ENCODE results near the gene CEP120.
"Not testable (repeated sequence)": the region's sequence is repeated elsewhere in the genome, so short reads cannot be mapped to it uniquely, and the experiment has no call there.

Gene CEP120

GRCh38 chr5:123448743-123449142, 25.5 kb upstream of the CEP120 start:
- ATAC-seq, result no peak
- H3K36me3 Mint-ChIP-seq, result no peaks in the 10 kb centered on the region
- H3K4me3 Mint-ChIP-seq, result no peak overlapping the region
- H3K27ac Mint-ChIP-seq, result peak overlapping the region; percentile 72
- peaks cover 27% of the 10 kb centered on the region for H3K4me1 Mint-ChIP-seq
- H3K9me3 Mint-ChIP-seq, result no peaks in the 10 kb centered on the region
- H3K27me3 Mint-ChIP-seq, result no peaks in the 10 kb centered on the region

- Mint-ChIP-seq H3K4me1 (peaks cover 27% of the 10 kb centered on the region), H3K4me3 (peak overlapping the region; percentile 18), H3K27me3 (no peaks in the 10 kb centered on the region), H3K36me3 (no peaks in the 10 kb centered on the region), H3K27ac (peak overlapping the region; percentile 72), H3K9me3 (no peaks in the 10 kb centered on the region)
- ATAC-seq, result peak; percentile 72
Observed at GRCh38 chr5:123448017-123448617, 24.9 kb upstream of the CEP120 start.

GRCh38 chr5:123444016-123444415, 20.8 kb upstream of the CEP120 start:
- Mint-ChIP-seq H3K4me3 (no peak overlapping the region), H3K27ac (no peak overlapping the region), H3K4me1 (peaks cover 14% of the 10 kb centered on the region), H3K9me3 (no peaks in the 10 kb centered on the region), H3K27me3 (no peaks in the 10 kb centered on the region), H3K36me3 (no peaks in the 10 kb centered on the region)
- no peak for ATAC-seq

GRCh38 chr5:123441408-123441807, 18.2 kb upstream of the CEP120 start:
- Mint-ChIP-seq H3K27me3 (no peaks in the 10 kb centered on the region), H3K4me1 (no peaks in the 10 kb centered on the region), H3K27ac (no peak overlapping the region), H3K36me3 (no peaks in the 10 kb centered on the region), H3K4me3 (no peak overlapping the region), H3K9me3 (no peaks in the 10 kb centered on the region)
- ATAC-seq, result peak; percentile 36

- H3K9me3 Mint-ChIP-seq, result no peaks in the 10 kb centered on the region
- no peak overlapping the region for H3K27ac Mint-ChIP-seq
- no peaks in the 10 kb centered on the region for H3K27me3 Mint-ChIP-seq
- no peaks in the 10 kb centered on the region for H3K4me1 Mint-ChIP-seq
- ATAC-seq, result no peak
- no peaks in the 10 kb centered on the region for H3K36me3 Mint-ChIP-seq
- H3K4me3 Mint-ChIP-seq, result no peak overlapping the region
Observed at GRCh38 chr5:123440456-123441181, 17.4 kb upstream of the CEP120 start.

GRCh38 chr5:123439709-123440108, 16.5 kb upstream of the CEP120 start:
- no peaks in the 10 kb centered on the region for H3K27me3 Mint-ChIP-seq
- H3K27ac Mint-ChIP-seq, result no peak overlapping the region
- no peaks in the 10 kb centered on the region for H3K9me3 Mint-ChIP-seq
- H3K4me1 Mint-ChIP-seq, result no peaks in the 10 kb centered on the region
- H3K36me3 Mint-ChIP-seq, result no peaks in the 10 kb centered on the region
- no peak overlapping the region for H3K4me3 Mint-ChIP-seq
- no peak for ATAC-seq

- no peak for ATAC-seq
- Mint-ChIP-seq H3K4me1 (no peaks in the 10 kb centered on the region), H3K27ac (no peak overlapping the region), H3K9me3 (no peaks in the 10 kb centered on the region), H3K27me3 (no peaks in the 10 kb centered on the region), H3K4me3 (no peak overlapping the region), H3K36me3 (no peaks in the 10 kb centered on the region)
Observed at GRCh38 chr5:123438902-123439301, 15.7 kb upstream of the CEP120 start.

- Mint-ChIP-seq H3K27ac (no peak overlapping the region), H3K9me3 (no peaks in the 10 kb centered on the region), H3K27me3 (no peaks in the 10 kb centered on the region), H3K4me3 (no peak overlapping the region), H3K4me1 (no peaks in the 10 kb centered on the region), H3K36me3 (no peaks in the 10 kb centered on the region)
- peak; percentile 50 for ATAC-seq
Observed at GRCh38 chr5:123438244-123438643, 15.0 kb upstream of the CEP120 start.

GRCh38 chr5:123436201-123436600, 13.0 kb upstream of the CEP120 start:
- Mint-ChIP-seq H3K4me3 (no peak overlapping the region), H3K4me1 (no peaks in the 10 kb centered on the region), H3K27ac (no peak overlapping the region), H3K36me3 (no peaks in the 10 kb centered on the region), H3K9me3 (no peaks in the 10 kb centered on the region), H3K27me3 (no peaks in the 10 kb centered on the region)
- no peak for ATAC-seq

GRCh38 chr5:123434796-123435195, 11.6 kb upstream of the CEP120 start:
- Mint-ChIP-seq H3K9me3 (no peaks in the 10 kb centered on the region), H3K27me3 (no peaks in the 10 kb centered on the region), H3K27ac (no peak overlapping the region), H3K4me3 (no peak overlapping the region), H3K4me1 (no peaks in the 10 kb centered on the region), H3K36me3 (no peaks in the 10 kb centered on the region)
- ATAC-seq, result no peak

GRCh38 chr5:123433596-123433995, 10.4 kb upstream of the CEP120 start:
- Mint-ChIP-seq H3K27ac (no peak overlapping the region), H3K9me3 (no peaks in the 10 kb centered on the region), H3K4me1 (no peaks in the 10 kb centered on the region), H3K27me3 (no peaks in the 10 kb centered on the region), H3K36me3 (no peaks in the 10 kb centered on the region), H3K4me3 (no peak overlapping the region)
- no peak for ATAC-seq

- H3K27ac Mint-ChIP-seq, ATAC-seq, H3K27me3 Mint-ChIP-seq, H3K4me3 Mint-ChIP-seq, H3K36me3 Mint-ChIP-seq, H3K4me1 Mint-ChIP-seq, H3K9me3 Mint-ChIP-seq: not testable (repeated sequence)
Observed at GRCh38 chr5:123430441-123430840, 7.2 kb upstream of the CEP120 start.

- no peaks in the 10 kb centered on the region for H3K4me1 Mint-ChIP-seq
- H3K36me3 Mint-ChIP-seq, result no peaks in the 10 kb centered on the region
- no peak overlapping the region for H3K4me3 Mint-ChIP-seq
- H3K27ac Mint-ChIP-seq, result no peak overlapping the region
- no peaks in the 10 kb centered on the region for H3K27me3 Mint-ChIP-seq
- no peaks in the 10 kb centered on the region for H3K9me3 Mint-ChIP-seq
- ATAC-seq, result no peak
Observed at GRCh38 chr5:123429993-123430392, 6.8 kb upstream of the CEP120 start.

GRCh38 chr5:123429221-123429954, 6.2 kb upstream of the CEP120 start:
- Mint-ChIP-seq H3K9me3 (no peaks in the 10 kb centered on the region), H3K4me1 (peaks cover 1% of the 10 kb centered on the region), H3K4me3 (no peak overlapping the region), H3K27me3 (no peaks in the 10 kb centered on the region), H3K36me3 (no peaks in the 10 kb centered on the region), H3K27ac (no peak overlapping the region)
- no peak for ATAC-seq

- Mint-ChIP-seq H3K4me3 (no peak overlapping the region), H3K4me1 (peaks cover 9% of the 10 kb centered on the region), H3K9me3 (no peaks in the 10 kb centered on the region), H3K27ac (no peak overlapping the region), H3K36me3 (no peaks in the 10 kb centered on the region), H3K27me3 (no peaks in the 10 kb centered on the region)
- no peak for ATAC-seq
Observed at GRCh38 chr5:123428521-123429220, 5.5 kb upstream of the CEP120 start.

Data from stimulated activated memory B cell treated with anti-CD40 and anti-IgM and Interleukin-4, amounts not matched to agents 10 μg/mL and 1 μg/mL and 100 μg/mL, for 72 hours (primary cell).